HG03095 (cell line): ENCODE results near the gene RPGRIP1L.
"Not testable (repeated sequence)": the region's sequence is repeated elsewhere in the genome, so short reads cannot be mapped to it uniquely, and the experiment has no call there.

ENCODE experiments used
- ATAC-seq: cut with Tn5 transposase; IDR thresholded peaks from one replicate; pipeline ENCODE4 v1.9.1; 2021; ENCODE audit warnings: moderate library complexity; ENCODE audit not compliant: unreplicated experiment

Gene RPGRIP1L

DNA sequence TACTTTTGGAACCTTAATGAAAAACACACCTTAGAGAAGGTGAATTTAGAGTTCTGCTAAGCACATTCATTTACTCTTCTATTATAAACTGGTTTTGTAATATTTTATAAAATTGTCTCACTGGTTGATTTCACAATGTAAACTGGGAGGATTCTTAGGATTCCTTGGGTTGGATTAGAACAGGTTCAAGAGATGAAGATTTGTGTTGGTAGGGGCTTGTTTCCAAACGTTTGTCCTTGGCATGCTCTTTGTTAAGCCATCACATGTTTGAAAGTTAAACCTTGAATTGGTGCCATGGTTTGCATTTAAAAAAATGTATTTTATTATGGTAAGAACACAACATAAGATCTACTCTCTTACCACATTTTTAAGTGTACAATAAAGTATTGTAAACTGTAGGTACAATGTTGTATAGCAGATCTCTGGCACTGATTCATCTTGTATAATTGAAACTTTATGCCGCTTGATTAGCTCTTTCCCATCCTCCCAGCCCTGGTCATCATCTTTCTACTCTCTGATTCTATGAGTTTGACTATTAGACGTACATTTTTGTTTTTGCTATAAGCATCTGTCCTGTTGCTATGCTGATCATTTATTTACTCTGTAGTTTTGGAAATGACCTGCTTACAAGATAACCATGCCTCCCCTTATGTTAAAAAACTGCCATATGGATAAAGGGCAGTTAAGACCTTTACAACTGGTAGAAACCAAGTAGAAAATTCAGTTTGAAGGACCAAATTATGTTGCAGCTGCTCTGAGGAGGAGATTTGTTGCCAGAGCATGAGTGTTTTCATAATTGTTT is 9.9 kb upstream of the RPGRIP1L start:
- ATAC-seq, result no peak

DNA sequence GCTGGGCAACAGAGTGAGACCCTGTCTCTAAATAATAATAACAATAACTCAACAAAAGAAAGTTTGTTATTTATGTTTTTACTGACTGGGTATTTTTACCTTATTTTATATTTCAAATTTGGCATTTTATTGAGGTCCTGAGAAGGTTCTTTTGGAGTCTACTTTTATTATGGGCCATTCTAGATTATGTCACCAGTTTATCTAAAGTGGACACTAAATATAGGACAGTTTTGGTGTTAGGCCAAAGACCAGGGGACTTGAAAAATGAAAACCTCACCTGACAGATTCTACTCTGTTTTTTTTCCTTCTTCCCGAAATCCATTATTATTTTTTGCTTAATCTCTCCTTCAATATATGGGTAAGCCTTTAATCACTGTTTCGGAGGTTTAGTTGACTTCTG is 8.4 kb upstream of the RPGRIP1L start:
- no peak for ATAC-seq

DNA sequence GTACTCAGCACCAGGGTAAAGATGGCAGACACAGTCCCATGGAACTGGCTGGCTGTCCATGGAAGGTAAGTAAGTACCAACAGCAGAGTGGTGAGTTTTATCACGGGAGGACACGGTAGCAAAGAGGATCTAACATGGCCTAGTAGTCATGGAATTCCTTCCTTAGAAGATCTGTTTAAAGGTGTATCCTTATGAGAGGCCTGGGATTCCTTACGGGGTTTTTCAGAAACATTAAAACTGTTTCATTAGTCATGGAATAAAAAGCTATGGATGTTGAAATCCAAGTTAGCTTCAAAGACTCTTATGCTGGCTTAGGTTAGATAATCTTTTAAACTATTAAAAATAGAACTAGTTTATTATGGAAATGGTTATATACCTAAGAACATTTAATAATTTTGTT is 7.7 kb upstream of the RPGRIP1L start:
- ATAC-seq, result no peak

DNA sequence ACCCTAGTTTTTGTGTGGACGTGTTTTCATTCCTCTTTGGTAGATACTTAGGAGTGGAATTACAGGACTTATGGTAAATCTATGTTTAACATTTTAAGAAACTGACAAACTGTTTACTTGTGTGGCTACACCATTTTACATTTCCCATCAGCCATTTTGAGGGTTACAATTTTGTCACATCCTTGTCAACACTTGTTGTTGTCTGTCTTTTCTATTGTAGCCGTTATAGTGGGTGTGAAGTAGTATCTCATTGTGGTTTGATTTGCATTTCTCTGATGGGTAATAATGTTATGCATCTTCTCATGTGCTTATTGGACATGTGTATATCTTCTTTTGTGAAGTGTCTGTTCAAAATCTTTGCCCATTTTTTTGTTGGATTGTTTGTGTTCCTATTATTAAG is 4.8 kb upstream of the RPGRIP1L start:
- no peak for ATAC-seq

DNA sequence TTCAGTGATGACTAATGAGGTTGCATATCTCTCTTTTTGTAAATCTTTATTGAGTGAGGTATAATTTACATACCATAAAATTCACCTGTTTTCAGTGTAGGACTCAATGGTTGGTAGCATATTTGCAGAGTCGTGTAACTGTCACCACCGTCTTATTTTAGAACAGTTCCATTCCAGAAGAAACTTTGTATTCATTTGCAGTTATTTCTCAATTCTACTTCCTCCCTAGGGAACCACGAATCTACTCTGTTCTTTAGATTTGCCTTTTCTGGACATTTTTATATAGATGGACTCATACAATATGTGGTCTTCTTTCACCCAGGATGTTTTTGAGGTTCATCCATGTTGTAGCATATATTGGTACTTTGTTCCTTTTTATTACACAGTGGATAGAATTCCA is 4.0 kb upstream of the RPGRIP1L start:
- ATAC-seq, result no peak

DNA sequence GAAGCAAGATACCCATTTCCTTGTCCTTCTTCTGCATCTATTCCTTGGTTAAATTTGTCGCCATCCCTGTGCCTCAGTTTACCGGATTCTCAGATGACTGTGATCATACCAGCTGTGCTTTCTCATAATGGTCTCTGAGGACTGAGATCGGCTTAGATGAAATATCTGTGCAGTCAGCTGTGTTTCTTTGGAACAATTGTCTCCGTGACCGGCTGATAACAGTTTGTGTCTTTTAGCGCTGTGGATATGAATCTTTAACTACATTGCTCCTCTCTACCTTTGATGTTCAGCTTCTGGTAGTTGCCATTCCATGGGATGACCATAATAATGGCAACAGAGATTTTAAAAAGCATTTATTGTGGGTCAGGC is 770 bp upstream of the RPGRIP1L start:
- no peak for ATAC-seq

DNA sequence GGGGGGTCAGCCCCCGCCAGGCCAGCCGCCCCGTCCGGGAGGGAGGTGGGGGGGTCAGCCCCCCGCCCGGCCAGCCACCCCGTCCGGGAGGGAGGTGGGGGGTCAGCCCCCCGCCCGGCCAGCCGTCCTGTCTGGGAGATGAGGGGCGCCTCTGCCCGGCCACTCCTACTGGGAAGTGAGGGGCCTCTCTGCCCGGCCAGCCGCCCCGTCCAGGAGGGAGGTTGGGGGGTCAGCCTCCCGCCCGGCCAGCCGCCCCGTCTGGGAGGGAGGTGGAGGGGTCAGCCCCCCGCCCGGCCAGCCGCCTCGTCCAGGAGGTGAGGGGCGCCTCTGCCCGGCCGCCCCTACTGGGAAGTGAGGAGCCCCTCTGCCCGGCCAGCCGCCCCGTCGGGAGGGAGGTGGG is 5.4 kb downstream of the RPGRIP1L start:
- ATAC-seq, result not testable (repeated sequence)

DNA sequence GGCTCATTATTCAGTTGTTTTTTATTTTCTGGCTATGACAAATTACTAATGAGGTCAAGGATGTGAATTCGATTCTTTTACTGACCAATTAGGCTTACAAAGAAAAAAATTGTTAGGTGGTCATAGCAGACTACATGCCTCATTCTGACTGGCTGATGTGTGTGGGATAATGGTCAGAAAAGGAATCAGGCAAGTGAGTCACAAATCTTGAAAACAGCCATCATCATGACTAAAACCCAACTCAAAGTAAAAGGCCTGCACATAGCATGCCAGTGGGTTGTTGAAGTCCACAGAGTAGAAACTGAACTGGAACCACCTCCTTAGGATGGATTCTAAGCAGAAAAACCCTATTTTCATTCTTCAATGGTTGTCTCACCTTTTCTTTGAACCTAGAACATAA is 8.6 kb downstream of the RPGRIP1L start:
- no peak for ATAC-seq

DNA sequence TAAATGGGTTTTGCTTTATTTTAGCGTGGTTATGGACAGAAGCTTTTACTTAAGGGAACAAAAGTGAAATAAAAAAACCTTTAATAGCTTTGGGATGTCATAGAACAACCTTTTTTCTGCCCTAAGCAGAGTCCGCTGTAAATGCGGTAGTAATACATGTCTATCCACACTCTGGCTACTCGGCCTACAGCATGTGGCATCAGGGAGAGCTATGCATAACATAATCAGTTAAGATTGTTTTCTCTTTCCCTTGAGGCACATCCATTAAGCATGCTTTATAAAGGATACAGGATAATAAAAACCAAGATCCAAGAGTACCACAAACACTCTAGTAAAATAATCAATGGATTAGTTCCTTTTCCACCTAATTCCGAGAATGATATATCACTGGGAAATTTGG is 10.3 kb downstream of the RPGRIP1L start:
- no peak for ATAC-seq

DNA sequence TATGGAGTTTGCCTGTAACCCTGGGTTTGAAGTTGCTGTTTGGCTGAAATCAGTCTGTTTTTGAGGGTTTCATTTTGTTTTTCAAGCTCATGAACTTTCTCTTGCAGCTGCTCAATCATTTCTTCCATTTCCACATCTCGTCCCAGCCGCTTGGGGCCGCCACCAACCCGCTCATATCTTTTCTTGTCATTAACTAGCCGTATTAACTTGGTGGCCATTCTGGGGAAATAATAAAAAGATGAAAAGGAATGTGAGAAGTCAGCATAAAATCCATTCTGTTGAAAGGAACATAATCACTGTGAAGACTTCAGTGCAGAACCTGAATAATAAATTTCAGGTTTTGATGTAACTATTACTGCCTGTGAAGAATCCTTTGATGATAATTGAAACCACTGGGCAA is 11.5 kb downstream of the RPGRIP1L start:
- no peak for ATAC-seq

DNA sequence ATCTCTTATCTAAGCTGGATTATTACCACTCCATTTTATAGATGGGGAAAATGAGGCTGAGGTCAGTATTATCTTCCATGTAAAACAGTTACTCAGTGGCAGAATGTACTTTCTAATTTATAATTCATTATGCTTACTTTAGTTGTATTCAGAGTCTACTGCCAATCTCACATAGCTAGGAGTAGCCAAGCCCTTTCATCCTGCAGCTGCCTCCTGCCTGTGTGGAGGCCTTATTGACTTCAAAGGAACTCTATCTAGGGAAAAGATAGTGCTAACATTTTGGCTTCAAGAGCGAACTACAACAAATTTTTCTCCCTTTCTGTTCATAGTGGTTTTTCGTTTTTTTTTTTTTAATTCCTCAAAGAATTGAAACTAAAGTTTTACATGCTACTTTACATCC is 12.9 kb downstream of the RPGRIP1L start:
- no peak for ATAC-seq

DNA sequence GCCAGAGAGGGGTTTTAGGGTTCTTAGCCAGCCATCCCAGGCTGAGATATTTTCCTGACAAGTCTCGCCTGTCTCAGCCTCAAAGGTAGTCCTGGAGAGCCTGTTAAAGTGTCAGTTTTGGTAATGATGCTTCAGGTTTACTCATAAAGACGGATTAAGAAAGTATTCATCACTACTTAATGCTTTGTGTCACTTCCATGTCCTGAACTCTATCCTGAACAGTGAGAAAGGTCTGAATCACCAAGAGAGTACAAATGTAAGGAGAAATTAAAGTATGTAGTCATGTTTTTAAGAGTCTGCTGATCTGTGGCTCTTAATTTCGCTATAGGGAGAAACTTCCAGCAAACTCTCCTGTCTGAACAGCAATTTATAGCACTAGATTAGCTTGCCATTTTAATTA is 14.0 kb downstream of the RPGRIP1L start:
- no peak for ATAC-seq

DNA sequence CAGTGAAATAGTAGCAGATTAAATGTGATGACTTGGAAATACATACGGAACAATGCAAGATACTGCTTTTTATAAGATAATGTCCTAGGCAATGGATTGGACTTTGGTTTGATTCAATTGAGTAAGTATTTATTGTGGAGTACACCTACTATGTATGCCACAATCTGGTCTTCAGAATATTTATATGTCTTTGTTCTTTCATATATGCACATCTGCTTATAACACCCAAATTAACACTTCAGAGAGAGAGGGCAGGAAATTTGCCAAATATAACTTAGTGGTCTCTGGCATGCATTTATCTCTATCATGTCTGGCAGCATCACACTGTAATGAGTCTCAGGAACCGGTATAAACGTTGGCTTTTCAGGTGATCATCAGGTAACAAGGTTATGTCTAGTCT is 16.9 kb downstream of the RPGRIP1L start:
- ATAC-seq, result no peak

DNA sequence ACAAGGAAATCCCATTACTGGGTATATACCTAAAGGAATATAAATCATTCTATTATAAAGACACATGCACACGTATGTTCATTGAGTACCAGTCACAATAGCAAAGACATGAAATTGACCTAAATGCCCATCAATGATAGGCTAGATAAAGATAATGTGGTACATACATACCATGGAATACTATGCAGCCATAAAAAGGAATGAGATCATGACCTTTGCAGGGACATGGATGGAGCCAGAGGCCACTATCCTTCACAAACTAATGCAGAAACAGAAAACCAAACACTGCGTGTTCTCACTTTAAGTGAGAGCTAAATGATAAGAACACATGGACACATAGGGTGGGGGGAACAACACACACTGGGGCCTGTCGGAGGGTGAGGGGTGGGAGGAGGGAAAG is 18.3 kb downstream of the RPGRIP1L start:
- ATAC-seq, result not testable (repeated sequence)

DNA sequence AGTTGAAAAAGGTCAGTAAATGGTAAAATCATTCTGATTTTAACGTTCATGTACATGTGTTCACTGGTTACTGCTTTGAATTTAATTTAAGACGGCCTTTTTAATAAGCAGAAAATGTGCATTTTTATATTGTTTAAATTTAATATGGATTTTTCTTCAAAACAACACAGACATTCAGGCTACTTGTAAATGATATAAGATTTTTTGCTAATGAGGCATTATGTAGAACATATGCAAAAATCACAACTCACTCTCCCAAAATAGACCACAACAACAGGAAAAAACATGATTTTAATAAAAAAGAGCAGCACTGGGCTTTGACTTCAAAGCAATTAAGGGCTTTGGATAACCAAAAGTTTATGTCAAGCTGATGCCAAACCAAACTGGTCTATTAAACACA is 22.3 kb downstream of the RPGRIP1L start:
- no peak for ATAC-seq

DNA sequence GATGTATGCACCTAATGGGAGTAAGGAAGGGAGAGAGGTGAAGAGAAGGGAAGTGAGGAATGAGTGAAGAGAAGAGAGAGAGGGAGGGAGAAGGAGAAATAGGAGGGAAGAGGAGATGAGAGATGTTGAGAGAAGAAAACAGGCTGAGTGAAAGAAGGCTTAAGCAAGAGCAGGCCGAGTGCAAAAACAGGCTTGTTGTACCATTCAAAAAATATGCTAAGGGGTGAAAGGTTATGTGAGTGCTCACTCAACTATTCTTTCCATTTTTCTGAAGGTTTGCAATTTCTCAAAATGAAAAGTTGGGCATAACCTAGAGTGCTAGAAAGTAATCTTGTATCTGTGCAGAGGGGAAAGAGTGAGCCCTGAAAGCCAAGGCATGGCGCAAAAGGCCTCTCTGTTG is 22.9 kb downstream of the RPGRIP1L start:
- no peak for ATAC-seq

DNA sequence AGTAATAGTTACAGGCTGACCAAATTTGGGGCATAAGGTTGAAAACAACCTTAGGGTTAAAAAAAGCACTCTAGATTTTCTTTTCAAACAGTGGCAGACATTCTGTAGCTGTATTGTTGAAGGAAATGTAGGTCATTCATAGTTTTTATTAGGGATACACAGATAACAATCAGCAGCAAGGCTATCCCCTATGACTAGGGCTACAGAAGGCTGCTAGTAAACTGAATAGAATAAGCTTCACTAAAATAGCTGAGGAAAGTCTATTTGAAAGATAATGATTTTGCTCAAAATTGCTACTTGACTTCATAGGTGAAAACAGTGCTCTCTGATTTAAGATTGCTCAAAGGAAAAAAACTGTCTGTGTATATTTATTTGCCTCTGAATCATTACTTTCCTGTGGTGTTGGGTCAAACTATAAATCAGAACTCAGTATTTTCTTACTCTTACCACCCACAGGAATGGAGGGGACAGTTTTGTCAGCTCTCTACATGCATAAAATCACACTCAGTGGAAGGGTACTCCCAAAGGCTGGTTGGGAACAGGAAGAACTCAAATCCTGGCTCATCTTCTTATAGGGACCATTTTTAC is 24.8 kb downstream of the RPGRIP1L start:
- no peak for ATAC-seq

DNA sequence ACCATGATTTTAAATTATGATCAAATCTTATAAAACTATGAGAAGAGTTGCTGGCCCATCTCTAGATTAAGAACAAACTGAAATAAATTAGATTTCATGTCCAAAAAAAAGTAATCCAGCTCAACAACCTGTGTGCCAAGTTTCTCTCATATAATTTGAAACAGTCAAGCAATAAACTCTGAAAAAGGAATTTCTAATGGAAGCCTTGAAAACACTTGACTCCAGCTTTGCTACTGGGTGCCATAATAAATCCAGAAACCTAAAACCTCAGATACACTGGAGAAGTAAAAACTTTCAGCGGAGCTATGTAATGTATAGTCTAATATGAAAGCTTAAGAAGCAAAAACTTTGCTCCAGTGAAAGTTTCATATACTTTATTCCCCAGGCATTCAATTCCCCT is 25.5 kb downstream of the RPGRIP1L start:
- no peak for ATAC-seq

DNA sequence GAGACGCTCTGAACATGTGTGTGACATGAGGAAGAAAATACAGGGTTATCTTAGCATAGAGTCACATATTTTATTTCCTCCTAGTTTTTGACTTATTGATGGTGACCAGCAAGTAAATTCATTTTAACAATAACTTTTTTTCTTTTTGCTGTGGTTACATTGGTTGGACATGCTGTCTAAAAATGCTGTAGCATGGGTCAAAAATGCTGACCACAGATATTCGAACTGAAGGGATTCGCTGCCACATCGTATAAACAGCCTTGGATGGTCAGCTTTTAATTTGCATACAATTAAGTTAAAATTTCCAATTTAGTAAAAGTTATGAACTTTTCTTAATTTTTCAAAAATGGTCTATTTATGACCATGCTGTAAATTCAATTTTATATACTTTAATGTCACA is 30.5 kb downstream of the RPGRIP1L start:
- no peak for ATAC-seq

DNA sequence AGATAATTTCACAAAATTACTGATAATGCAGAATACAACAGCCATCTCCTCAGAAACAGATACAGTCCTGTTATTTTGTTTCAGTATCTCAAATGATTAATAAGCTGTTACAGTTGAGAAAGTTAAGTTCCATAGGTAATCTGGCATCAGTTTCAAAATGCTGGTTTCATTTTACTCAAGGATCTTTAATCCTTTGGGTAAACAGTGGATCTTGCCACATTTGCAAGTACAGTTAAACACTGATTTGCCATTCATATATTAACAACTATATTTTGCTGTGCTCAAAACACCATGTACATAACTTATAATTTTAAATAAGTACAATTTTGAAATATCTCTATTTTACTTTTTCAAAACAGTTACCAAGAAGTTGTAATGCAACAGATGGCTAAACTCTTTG is 31.2 kb downstream of the RPGRIP1L start:
- no peak for ATAC-seq

DNA sequence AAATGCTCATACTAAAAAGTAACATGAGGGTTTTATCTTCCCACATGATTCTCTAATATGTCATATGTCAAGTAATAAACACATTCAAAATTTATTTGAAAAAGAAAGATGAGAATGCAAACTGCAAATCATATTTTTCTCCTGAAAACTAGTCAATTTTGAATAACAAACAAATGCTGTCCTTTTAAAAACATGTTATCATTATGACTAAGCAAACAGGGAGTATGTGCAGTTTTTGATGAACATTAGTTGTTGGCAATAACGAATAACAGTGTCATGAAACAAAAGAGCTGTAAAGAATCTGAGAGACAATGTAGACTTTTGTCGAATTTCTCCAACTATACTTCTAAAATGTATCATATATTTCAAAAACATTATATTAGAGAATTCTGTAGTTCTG is 34.8 kb downstream of the RPGRIP1L start:
- ATAC-seq, result no peak

DNA sequence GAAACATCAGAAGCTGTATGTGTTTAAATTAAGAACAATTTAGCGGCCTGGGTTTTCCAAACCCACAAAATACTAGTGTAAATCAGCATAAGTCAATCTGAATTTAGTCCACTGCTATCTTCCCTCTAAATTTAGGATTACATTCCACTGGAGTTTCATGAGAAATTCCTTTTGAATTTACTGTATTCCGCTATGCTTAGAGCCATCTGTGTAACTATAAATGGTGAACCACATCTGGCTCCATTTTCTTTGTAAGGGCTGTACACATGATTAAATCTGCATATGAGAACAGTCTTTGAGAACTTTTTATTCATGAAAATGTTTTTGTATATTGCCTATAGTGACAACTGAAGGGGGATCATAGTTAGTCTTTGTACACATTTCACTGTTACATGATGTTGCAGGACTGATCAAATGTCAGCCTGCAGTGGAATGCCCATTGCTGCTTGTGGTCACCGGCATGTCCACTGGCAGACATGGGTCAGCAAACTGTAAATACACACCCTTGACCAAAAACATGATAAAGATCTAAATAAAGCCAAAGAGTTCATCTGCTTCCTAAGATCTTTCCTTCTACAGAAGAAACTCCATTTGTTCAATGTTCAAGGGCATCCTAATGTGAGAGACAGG is 36.8 kb downstream of the RPGRIP1L start:
- no peak for ATAC-seq
